PC-3 (cell line): ENCODE measurements around the gene HMGXB3. TPM values are rescaled to one million over a fixed set of nuclear protein-coding genes. Genes with fewer than 3 reads are reported as not detected.

Source experiments
- ATAC-seq: fragments of 200-7000 bp; cut with Tn5 transposase; 2 replicates; pipeline ENCODE4 v1.9.1; 2020; ENCODE audit warnings: mild to moderate bottlenecking, moderate library complexity
- BruUV-seq: library from RNA; stranded (reverse); fragments of 400-500 nt; replicated peaks from 2 replicates; lab custom pipeline; 2021; lab: Mats Ljungman, UMichigan
- CTCF ChIA-PET: fragments of 300-600 bp; sonication (Branson Sonifier 250); formaldehyde crosslinking; loops from one replicate; lab custom pipeline; 2022; ENCODE audit warnings: antibody characterized with exemption; lab: Charles Lee
- POLR2A ChIA-PET: fragments of 300-600 bp; sonication (Branson Sonifier 250); formaldehyde crosslinking; loops from one replicate; lab custom pipeline; 2022; ENCODE audit warnings: antibody characterized with exemption; ENCODE audit not compliant: unreplicated experiment; lab: Charles Lee
- DNase-seq: peaks from one replicate; pipeline ENCODE4 v3.0.0-alpha.2; 2015
- H2AFZ ChIP-seq: fragments of 300-600 bp; sonication (generic); 2 replicates; pipeline ENCODE4 v1.6.0; 2016; ENCODE audit warnings: antibody characterized with exemption, low read length
- H3F3A ChIP-seq: fragments of 300-600 bp; sonication (generic); one replicate; pipeline ENCODE4 v1.6.0; 2017; ENCODE audit warnings: antibody characterized with exemption, low read length, control low read depth, mild to moderate bottlenecking; ENCODE audit not compliant: unreplicated experiment
- H3K27ac ChIP-seq: fragments of 300-600 bp; sonication (generic); 2 replicates; pipeline ENCODE4 v1.5.1; 2016; ENCODE audit warnings: mild to moderate bottlenecking, low read length
- H3K27me3 ChIP-seq: fragments of 300-600 bp; sonication (generic); 2 replicates; pipeline ENCODE4 v1.6.1; 2016; ENCODE audit warnings: low read length, mixed read lengths
- H3K36me3 ChIP-seq: fragments of 300-600 bp; sonication (generic); 2 replicates; pipeline ENCODE4 v1.6.1; 2016; ENCODE audit warnings: low read depth, mixed run types, low read length, mixed read lengths
- H3K4me1 ChIP-seq: fragments of 300-600 bp; sonication (generic); 2 replicates; pipeline ENCODE4 v1.5.1; 2016; ENCODE audit warnings: low read length; ENCODE audit not compliant: insufficient read depth
- H3K4me2 ChIP-seq: fragments of 300-600 bp; sonication (generic); 2 replicates; pipeline ENCODE4 v1.6.0; 2016; ENCODE audit warnings: low read length
- H3K4me3 ChIP-seq: fragments of 300-600 bp; sonication (generic); 2 replicates; pipeline ENCODE4 v1.5.1; 2016; ENCODE audit warnings: mild to moderate bottlenecking, low read length, mixed read lengths
- H3K79me2 ChIP-seq: fragments of 300-600 bp; sonication (generic); 2 replicates; pipeline ENCODE4 v1.6.1; 2017; ENCODE audit warnings: low read length, mixed read lengths
- H3K9ac ChIP-seq: fragments of 300-600 bp; sonication (generic); 2 replicates; pipeline ENCODE4 v1.6.0; 2016; ENCODE audit warnings: mild to moderate bottlenecking, low read length
- H3K9me2 ChIP-seq: fragments of 300-600 bp; sonication (generic); replicated peaks from 2 replicates; pipeline ENCODE4 v1.6.1; 2016; ENCODE audit warnings: mixed run types, low read length, mixed read lengths
- H3K9me3 ChIP-seq: fragments of 300-600 bp; sonication (generic); 2 replicates; pipeline ENCODE4 v1.6.1; 2016; ENCODE audit warnings: low read length, mixed read lengths
- H4K20me1 ChIP-seq: fragments of 300-600 bp; sonication (generic); 2 replicates; pipeline ENCODE4 v1.6.1; 2016; ENCODE audit warnings: low read length, mixed read lengths
- EZH2 ChIP-seq: fragments of 300-600 bp; sonication (generic); IDR thresholded peaks from one replicate; pipeline ENCODE4 v1.6.1; 2017; ENCODE audit warnings: antibody characterized with exemption, mild to moderate bottlenecking, low read length; ENCODE audit not compliant: unreplicated experiment
- EZH2phosphoT487 ChIP-seq: fragments of 300-600 bp; sonication (generic); IDR thresholded peaks from 2 replicates; pipeline ENCODE4 v1.6.1; 2018; ENCODE audit warnings: mild to moderate bottlenecking, antibody characterized with exemption, low read length, borderline replicate concordance
- intact Hi-C: fragments of 100-400 bp; cut with micrococcal nuclease; formaldehyde crosslinking; loops from 2 replicates; pipeline ENCODE4 v1.9.0; 2023
- total RNA-seq: library from RNA; depleted of rRNA; stranded (reverse); fragments of >200 nt; gene quantifications from 2 replicates; pipeline ENCODE4 v1.2.3, GENCODE V29; 2014
- TF ChIP-seq, protein P1 (sequence below): fragments of 300-600 bp; sonication (generic); conservative IDR thresholded peaks from 2 replicates; pipeline ENCODE4 v1.5.1; 2017; ENCODE audit warnings: antibody characterized with exemption, low read depth, mild to moderate bottlenecking, low read length

The HMGXB3 gene
- total RNA-seq, 1 experiment from 2014 or later, result 56.6 TPM

DNA sequence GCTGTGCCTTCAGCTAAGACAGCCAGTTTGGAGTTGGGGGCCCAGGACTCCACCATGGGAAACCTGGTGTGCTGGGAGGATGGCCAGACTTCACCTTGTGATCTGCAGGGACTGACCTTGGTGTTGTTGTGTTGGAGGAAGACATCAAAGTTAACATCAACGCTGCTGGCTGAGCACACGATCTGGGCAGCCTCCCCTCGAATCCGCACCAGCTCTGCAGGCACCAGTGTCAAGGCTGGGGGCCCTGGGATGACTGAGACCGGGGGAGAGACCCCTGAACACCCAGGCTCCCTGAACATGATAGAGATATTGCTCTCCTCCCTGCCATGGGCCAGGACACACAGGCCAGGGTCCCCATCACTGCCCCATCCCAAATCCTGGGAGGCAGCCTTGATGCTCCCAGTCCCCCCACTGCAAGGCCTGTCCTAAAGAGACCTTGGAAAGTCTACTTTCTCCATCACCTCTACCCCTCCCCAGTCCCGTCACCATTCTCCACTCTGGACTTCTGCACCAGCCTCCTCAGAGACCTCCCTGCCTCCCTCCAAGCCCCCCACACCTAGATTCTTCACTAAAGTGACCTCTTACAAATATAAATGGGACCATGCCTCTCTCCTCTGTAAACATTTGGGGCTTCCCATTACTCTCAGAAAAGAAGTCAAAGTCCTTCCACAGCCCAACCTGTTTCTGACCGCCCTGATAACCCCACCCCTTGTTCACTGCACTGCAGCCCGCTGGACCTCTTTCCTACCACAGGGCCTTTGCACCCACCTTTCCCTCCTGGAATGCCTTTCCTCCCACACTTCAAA is 77.7 kb downstream of the HMGXB3 start:
- BruUV-seq, result no TSS peak
- H3K27ac ChIP-seq, result no peak overlapping the region
- TF ChIP-seq, protein P1, sequence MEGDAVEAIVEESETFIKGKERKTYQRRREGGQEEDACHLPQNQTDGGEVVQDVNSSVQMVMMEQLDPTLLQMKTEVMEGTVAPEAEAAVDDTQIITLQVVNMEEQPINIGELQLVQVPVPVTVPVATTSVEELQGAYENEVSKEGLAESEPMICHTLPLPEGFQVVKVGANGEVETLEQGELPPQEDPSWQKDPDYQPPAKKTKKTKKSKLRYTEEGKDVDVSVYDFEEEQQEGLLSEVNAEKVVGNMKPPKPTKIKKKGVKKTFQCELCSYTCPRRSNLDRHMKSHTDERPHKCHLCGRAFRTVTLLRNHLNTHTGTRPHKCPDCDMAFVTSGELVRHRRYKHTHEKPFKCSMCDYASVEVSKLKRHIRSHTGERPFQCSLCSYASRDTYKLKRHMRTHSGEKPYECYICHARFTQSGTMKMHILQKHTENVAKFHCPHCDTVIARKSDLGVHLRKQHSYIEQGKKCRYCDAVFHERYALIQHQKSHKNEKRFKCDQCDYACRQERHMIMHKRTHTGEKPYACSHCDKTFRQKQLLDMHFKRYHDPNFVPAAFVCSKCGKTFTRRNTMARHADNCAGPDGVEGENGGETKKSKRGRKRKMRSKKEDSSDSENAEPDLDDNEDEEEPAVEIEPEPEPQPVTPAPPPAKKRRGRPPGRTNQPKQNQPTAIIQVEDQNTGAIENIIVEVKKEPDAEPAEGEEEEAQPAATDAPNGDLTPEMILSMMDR, result no peak
- TF ChIP-seq EZH2 (no peak), EZH2phosphoT487 (no peak)
- CTCF ChIA-PET, result interaction anchor here (0.6 kb wide), 1 partner anchor 1595 kb away, joined by 3 read pairs; no protein-coding TSS in a partner anchor
- DNase-seq (no peak), ATAC-seq (no peak)
- no peaks in the 10 kb centered on the region for H4K20me1 ChIP-seq
- no peaks in the 10 kb centered on the region for H3F3A ChIP-seq
- no peaks in the 10 kb centered on the region for H3K36me3 ChIP-seq
- H3K4me3 ChIP-seq, result no peak overlapping the region
- H3K4me1 ChIP-seq, result no peaks in the 10 kb centered on the region; the same call in 1 of the 2 replicates
- H3K4me2 ChIP-seq, result no peak overlapping the region
- peaks cover 32% of the 10 kb centered on the region for H3K27me3 ChIP-seq
- no peak overlapping the region for H3K9ac ChIP-seq
- no peaks in the 10 kb centered on the region for H3K9me2 ChIP-seq
- H3K9me3 ChIP-seq, result no peaks in the 10 kb centered on the region
- H2AFZ ChIP-seq, result no peak overlapping the region
- no peaks in the 10 kb centered on the region for H3K79me2 ChIP-seq
- intact Hi-C loops, result no loop called here
- POLR2A ChIA-PET, result no interaction called here

DNA sequence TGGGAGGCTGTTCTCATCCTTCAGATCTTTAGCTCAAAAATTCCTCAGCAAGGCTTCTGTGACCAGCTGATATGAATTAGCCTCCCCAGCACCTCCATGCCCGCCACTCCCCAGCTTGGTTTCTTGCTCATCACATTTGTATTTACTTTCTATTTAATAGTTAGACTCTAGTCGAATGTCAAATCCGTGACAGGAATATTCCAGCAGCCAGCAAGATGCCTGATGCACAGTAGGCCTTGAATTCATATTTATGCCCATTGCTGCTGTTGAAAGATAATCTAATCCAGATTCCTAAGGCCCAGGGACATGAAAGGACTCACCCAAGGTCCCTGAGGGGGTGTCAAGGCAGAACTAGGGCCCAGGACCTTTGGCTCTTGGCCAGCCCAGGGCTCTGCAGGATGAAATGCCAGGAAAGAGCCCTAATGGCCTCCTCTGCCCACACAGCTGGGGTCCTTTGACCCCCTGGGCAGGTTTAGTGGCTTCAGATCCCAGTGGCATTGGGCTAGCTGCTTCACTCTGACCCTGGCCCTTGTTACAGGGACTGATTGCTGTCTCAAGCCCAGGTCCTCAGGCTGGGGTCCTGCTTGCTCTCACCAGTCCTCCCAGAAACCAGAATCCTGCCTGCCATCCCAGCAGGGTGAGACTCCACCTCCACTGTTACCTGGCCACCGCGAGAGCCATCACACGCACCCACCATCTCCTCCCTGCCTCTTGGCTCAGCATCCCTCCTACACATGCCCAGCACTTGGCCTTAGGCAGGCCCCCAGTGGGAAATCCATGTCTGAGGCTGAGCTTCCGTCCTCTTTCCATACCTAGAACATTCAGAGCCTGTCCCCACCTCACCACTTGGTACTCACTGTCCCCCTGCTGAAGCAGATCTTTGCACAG is 78.5 kb downstream of the HMGXB3 start:
- ATAC-seq (peak; percentile 24; the same call in 1 of the 2 replicates), DNase-seq (no peak)
- no peak overlapping the region for H3K4me3 ChIP-seq
- no peak overlapping the region for H3K4me2 ChIP-seq
- ChIA-PET CTCF (interaction anchor here (0.6 kb wide), 2 partner anchors 97 to 1594 kb away, joined by 3 read pairs; no protein-coding TSS in a partner anchor), POLR2A (no interaction called here)
- H3K9ac ChIP-seq, result no peak overlapping the region
- H3K9me2 ChIP-seq, result no peaks in the 10 kb centered on the region
- no peaks in the 10 kb centered on the region for H3K9me3 ChIP-seq
- no peaks in the 10 kb centered on the region for H3K79me2 ChIP-seq
- peaks cover 35% of the 10 kb centered on the region for H3K27me3 ChIP-seq
- H3F3A ChIP-seq, result no peaks in the 10 kb centered on the region
- H2AFZ ChIP-seq, result no peak overlapping the region
- H3K27ac ChIP-seq, result no peak overlapping the region
- intact Hi-C loops, result no loop called here
- no peaks in the 10 kb centered on the region; the same call in 1 of the 2 replicates for H3K4me1 ChIP-seq
- TF ChIP-seq EZH2 (no peak), EZH2phosphoT487 (no peak)
- TF ChIP-seq, protein P1, result no peak
- BruUV-seq, result no TSS peak
- H4K20me1 ChIP-seq, result no peaks in the 10 kb centered on the region
- H3K36me3 ChIP-seq, result no peaks in the 10 kb centered on the region
